NCI-H2196 treated with DMSO at 0.1 percent for 48 hours (cell line): ENCODE measurements around the gene ZNF799.
"Not testable (repeated sequence)": the region's sequence is repeated elsewhere in the genome, so short reads cannot be mapped to it uniquely, and the experiment has no call there.

Experiments
- DNase-seq: peaks from one replicate; lab custom pipeline; 2025; ENCODE audit not compliant: unreplicated experiment; lab: John Stamatoyannopoulos, UW

Gene ZNF799

DNA sequence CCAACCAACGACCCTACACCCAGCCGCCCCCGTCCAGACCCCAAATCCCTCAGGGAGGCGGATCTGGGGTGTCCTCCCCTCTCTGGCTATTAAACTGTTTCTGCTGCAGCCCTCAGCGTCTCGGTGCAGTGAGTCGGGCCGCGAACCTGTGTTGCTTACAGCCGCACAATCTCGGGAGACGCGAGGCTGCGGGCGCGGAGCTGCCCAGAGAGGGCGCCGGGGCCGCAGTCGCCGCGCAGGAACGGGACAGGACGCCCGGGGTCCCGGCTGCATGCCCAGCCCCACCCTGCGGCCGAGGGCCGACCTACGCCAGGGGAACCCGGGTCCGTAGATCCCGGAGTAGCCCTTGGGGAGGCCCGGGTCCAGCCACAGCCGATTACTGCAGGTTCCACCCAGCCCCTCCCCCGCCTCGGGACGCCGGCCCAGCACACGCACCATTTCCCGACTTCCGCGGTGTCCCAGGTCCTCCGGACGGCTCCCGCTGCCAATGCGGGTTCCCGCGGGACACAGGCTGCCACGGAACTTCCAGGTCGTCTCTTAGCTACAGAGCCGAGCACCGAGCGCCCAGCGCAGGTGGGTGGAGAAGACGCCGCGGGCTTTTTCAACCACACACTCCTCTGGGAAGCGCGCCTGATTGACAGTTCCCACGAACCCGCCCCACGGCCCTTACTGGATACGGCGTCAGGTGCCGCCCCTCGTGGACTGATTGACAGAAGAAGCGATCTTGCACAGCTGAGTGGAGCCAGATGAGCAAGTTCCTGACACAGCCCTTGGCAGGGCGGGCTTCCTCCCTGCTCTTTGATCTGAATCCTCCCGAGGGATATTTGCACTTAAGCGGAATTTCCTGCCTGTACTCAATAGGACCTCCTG is at the start of gene ZNF799:
Gene ZNF799, minus strand, starts transcription at position 639 of the 870 bp plus-strand sequence. Its CDS starts 201 bp downstream, at position 438.
- peak; percentile 94 for DNase-seq

DNA sequence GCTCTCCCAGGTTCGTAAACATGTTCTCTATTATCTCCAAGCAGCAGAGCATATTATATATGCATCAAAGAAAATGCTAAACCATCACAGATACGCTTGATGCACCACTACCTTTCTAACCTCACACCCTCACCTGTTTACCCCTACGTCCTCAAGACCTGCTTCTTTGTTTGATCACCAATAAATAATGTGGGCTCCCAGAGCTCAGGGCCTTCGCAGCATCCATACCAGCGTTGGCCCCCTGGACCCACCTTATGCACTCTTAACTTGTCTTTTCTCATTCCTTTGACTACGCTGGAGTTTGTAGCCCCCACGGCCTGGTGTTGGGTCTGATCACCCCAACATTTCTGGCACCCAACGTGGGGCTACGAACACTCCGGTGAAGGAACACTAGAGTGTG is 49.8 kb upstream of the ZNF799 start:
- DNase-seq = no peak

DNA sequence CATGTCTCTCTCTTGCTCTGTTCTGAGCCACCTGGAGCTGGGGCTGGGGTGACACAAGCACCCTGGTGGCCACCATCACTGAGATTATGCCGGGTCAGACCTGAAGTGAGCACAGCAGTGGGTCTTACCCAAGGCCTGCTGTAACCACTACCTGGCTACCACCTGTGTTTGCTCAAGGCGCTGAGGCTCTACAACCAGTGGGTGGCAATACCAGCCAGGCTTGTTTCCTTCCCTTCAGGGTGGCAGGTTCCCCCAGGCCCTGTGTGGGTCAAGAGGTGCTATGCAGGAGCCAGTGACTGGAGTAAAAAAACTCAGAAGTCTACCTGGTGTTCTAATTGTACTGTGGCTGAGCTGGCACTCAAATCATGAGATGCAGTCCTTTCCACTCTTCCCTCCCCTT is 47.7 kb upstream of the ZNF799 start:
- no peak for DNase-seq

DNA sequence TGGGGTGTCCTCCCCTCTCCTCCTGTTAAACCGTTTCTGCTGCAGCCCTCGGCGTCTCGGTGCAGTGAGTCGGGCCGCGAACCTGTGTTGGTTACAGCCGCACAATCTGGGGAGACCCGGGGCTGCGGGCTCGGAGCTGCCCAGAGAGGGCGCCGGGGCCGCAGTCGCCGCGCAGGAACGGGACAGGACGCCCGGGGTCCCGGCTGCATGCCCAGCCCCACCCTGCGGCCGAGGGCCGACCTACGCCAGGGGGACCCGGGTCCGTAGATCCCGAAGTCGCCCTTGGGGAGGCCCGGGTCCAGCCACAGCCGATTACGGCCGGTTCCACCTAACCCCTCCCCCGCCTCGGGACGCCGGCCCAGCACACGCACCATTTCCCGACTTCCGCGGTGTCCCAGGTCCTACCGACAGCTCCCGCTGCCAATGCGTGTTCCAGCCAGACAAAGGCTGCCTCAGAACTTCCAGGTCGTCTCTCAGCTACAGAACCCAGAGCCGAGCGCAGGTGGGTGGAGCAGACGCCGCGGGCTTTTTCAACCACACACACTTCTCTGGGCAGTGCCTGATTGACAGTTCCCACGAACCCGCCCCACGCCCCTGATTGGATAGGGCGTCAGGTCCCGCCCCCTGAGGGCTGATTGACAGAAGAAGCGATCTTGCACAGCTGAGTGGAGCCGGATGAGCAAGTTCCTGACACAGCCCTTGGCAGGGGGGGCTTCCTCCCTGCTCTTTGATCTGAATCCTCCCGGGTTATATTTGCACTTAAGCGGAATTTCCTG is 39.7 kb upstream of the ZNF799 start, which contains the start of gene ZNF443:
Gene ZNF443, minus strand, starts transcription at position 481 of the 776 bp plus-strand sequence. Its CDS starts 107 bp downstream, at position 374.
- DNase-seq = peak; percentile 94

DNA sequence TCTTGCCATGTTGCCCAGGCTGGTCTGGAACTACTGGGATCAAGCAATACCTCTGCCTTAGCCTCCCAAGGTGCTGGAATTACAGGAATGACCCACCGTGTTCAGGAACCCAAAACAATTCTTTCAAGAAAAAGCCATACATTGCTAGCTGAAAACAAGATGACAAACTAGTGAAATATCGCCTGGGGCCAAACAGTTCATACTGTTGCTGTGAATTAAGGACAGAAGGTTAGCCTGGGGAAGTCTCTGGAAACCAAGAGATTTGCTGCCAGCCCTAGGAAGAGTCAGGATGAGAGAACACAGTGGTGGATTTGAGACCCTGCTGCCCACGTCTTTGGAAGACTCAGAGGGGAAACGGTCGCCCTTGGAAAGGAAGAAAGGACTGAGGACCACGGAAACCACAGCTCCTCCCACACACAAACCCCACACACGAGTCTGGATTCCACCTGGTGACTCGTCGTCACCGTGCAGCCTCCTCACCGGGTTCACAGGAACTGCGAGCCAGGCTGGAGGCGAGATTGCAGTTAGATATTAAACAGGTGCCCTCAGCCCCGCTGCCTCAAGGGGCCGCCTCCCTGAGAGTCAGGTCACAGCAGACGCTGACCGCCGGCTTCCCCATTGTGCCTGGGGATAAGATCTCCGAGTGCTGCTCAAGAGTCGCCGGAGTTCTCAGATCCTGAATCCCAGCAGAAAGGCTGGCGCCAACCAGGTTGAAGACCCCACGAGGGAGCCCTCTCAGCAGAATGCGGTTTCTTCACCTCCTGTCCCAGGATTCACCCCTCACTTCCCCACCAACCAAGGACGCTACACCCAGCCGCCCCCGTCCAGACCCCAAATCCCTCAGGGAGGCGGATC is 38.8 kb upstream of the ZNF799 start:
- DNase-seq = not testable (repeated sequence)

DNA sequence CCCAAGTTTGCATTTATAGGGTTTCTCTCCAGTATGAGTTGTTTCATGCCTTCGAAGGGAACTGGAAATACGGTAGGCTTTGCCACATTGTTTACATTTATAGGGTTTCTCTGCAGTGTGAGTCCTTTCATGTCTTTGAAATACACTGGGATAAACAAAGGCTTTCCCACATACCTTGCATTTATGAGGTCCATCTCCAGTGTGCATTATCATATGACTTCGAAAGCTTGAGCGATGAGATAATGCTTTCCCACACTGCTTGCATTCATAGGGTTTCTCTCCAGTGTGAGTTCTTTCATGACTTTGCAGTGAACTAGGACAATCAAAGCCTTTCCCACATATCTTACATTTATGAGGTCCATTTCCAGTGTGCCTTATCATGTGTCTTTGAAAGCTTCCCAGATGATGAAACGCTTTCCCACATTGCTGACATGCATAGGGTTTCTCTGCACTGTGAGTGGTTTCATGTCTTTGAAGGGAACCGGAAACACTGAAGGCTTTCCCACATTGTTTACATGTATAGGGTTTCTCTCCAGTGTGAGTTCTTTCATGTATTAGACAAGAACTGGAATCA is 29.7 kb upstream of the ZNF799 start:
- not testable (repeated sequence) for DNase-seq

DNA sequence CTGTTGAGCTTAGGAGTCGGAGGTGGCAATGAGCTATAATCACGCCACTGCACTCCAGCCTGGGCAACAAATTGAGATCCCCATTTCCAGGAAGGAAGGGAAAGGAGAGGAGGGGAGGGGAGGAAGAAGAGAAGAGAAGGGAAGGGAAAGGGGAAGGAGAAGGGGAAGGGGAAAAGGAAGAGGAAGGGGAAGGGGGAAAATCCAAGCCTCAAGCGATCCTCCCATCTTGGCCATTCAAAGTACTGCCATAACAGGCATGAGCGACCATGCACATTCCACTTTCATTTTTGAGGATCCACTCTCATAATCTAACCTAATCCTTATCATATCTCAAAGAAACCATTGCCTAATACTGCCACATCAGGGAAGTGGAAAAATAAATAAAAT is 24.8 kb upstream of the ZNF799 start:
- DNase-seq = no peak

DNA sequence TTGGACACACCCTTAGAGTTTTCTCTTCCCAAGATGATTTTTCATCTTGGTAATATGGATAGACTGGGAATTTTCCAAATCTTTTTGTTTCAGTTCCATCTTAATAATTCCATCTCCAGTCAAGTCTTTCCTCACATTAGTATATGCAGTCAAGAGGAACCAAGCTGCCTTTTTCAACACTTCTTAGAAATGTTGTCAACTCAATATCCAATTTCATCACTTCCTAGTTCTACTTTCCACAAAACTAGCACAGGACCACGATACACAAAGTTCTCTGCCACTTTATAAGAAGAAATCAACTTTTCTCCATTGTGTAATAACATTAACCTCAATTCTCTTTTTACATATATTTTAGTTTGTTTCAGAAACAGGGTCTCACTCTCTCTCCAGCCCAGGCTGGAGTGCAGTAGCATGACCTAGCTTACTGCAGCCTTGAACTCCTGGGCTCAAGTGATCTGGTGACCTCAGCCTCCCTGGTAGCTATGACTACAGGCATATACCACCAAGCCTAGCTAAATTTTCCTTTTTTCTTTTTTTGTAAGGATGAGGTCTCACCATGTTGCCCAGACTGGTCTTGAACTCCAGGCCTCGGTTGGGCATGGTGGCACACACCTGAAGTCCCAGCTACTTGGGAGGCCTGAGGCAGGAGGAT is 24.3 kb upstream of the ZNF799 start:
- DNase-seq = no peak

DNA sequence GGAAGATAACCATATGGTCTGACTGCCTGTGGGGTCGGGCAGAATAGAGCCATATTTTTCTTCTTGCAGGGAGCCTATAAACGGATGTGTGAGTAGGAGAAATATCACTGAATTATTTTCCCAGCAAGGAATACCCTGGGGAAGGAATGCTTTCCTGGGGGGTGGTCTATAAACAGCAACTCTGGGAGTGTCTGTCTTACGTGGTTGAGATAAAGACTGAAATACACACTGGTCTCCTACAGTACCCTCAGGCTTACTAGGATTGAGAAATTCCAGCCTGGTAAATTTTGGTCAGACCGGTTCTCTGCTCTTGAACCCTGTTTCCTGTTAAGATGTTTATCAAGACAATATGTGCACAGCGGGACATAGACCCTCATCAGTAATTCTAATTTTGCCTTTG is 16.2 kb upstream of the ZNF799 start:
- not testable (repeated sequence) for DNase-seq

DNA sequence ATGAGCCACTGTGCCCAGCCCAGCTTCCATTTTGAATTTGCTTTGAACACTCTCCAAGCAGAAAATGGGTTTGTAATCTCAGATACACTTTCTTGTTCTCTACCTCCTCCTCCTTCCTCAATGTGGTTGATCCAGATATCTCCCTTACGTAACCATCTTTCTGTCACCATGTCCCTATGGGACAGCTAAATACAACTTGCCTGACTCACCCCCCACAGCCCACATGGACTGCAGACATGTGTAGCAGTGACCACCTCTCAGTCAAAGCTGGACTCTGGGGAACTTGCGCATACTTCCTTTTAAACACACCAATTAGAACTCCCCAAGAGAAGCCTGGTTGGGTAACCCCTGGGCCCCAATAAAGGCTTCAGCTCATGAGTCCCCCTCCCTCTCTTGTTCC is 10.8 kb upstream of the ZNF799 start:
- no peak for DNase-seq

DNA sequence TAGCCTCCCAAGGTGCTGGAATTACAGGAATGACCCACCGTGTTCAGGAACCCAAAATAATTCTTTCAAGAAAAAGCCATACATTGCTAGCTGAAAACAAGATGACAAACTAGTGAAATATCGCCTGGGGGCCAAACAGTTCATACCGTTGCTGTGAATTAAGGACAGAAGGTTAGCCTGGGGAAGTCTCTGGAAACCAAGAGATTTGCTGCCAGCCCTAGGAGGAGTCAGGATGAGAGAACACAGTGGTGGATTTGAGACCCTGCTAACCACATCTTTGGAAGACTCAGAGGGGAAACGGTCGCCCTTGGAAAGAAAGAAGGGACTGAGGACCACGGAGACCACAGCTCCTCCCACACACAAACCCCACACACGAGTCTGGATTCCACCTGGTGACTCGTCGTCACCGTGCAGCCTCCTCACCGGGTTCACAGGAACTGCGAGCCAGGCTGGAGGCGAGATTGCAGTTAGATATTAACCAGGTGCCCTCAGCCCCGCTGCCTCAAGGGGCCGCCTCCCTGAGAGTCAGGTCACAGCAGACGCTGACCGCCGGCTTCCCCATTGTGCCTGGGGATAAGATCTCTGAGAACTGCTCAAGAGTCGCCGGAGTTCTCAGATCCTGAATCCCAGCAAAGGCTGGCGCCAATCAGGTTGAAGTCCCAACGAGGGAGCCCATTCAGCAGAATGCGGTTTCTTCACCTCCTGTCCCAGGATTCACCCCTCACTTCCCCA is 1.0 kb downstream of the ZNF799 start:
- DNase-seq = not testable (repeated sequence)

DNA sequence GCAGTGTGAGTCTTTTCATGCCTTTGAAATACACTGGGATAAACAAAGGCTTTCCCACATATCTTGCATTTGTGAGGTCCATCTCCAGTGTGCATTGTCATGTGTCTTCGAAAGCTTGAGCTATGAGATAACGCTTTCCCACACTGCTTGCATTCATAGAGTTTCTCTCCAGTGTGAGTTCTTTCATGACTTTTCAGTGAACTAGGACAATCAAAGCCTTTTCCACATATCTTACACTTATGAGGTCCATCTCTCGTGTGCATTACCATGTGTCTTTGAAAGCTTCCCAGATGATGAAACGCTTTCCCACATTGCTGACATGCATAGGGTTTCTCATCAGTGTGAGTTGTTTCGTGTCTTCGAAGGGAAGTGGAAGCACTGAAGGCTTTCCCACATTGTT is 9.9 kb downstream of the ZNF799 start:
- DNase-seq = not testable (repeated sequence)

DNA sequence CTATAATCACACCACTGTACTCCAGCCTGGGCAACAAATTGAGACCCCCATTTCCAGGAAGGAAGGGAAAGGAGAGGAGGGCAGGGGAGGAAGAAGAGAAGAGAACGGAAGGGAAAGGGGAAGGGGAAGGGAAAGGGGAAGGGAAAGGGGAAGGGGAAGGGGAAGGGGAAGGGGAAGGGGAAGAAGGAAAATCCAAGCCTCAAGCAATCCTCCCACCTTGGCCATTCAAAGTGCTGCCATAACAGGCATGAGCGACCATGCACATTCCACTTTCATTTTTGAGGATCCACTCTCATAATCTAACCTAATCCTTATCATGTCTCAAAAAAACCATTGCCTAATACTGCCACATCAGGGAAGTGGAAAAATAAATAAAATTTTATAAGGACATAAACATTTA is 14.7 kb downstream of the ZNF799 start:
- DNase-seq = not testable (repeated sequence)

DNA sequence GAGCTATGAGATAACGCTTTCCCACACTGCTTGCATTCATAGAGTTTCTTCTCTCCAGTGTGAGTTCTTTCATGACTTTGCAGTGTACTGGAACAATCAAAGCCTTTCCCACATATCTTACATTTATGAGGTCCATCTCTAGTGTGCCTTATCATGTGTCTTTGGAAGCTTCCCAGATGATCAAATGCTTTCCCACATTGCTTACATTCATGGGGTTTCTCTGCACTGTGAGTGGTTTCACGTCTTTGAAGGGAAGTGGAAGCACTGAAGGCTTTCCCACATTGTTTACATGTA is 20.7 kb downstream of the ZNF799 start:
- no peak for DNase-seq

DNA sequence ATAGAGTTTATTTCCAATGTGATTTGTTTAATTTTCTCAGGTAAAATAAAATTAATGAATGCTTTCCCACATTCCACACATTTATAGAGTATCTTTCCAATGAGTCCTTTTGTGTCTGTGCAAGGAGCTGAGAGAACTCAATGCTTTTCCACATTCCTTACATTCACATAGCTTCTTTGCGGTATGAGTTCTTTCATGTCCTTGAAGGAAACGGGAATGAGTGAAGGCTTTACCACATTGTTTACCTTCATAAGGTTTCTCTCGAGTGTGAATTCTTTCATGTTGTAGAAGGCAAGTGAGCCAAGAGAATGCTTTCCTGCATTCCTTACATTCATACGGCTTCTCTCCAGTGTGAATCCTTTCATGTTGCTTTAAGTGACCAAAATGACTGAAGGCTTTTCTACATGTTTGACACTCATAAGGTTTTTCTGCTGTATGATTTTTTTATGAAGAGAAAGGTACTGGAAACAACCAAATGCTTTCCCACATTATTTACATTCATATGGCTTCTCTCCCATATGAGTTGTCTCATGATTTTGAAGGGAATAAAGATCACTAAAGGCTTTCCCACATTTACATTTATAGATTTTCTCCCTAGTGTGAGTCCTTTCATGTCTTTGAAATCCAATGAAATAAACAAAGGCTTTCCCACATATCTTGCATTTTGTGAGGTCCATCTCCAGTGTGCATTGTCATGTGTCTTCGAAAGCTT is 21.2 kb downstream of the ZNF799 start:
- no peak for DNase-seq

DNA sequence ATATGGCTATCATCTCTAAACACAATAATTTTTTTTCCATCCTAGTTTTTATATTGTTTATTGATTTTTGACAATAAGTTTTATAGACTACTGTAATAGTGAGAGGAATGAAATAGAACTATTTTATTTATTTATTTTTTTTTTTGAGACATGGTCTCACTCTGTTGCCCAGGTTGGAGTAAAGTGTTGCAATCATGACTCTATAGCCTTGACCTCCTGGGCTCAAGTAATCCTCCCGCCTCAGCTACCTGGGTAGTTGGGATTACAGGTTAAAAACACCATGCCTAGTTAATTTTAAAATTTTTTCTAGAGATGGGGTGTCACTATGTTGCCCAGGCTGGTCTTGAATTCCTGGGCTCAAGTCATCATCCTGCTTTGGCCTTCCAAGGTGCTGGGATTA is 27.0 kb downstream of the ZNF799 start:
- no peak for DNase-seq

DNA sequence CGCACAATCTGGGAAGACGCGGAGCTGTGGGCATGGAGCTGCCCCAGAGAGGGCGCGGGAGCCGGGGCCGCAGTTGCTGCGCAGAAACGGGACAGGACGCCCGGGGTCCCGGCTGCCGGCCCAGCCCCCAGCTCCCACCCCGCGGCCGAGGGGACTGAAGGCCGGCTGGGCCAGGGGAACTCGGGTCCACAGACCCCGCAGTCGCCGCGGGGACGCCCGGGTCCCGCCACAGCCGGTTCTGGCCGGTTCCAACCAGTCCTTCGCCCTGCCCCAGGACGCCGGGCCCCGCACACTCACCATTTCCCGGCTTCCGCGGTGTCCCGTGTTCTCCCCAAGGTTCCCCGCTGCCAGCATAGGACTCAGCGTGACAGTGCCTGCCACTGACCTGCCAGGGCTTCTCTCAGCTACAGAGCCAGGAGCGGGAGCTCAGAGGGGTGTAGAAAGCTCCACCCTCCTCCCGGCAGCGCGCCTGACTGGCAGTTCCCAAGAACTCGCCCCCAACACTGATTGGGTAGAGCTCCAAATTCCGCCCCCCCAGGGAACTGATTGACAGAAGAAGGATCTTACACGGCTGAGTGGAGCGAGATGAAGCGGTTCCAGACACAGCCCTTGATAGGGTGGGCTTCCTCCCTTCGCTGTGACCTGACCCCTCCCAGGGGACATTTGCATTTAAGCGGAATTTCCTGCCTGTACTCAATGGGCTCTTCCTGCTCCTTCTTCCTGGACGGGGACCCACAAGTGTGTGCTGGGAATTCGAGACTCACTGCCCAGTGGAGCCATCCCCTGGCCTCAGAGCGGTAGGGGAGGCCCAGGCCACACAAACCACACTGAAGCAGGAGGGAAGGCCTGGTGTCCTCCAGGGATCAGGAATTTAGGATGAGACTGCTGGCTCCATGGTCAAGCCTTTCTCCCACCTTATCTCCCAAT is 35.6 kb downstream of the ZNF799 start, which contains the start of gene ZNF442:
Gene ZNF442, minus strand, starts transcription at position 448 of the 927 bp plus-strand sequence. CDS start 2,052 bp downstream, outside the sequence.
- peak; percentile 80 for DNase-seq
